Heart left ventricle (tissue), 13 donors: ENCODE measurements around the gene METTL21C.

Source experiments
- POLR2A ChIP-seq, 2 donors: fragments of 450-650 bp; IDR thresholded peaks; one replicate each; pipeline ENCODE4 v1.6.1; 2017; ENCODE audit warnings: antibody characterized with exemption in 2 of 2, mild to moderate bottlenecking in 2 of 2, moderate library complexity in 2 of 2
- TF ChIP-seq, protein P1 (sequence below), 12 donors: fragments of 200-600 bp; sonication (generic) in 4 of 12; IDR thresholded peaks; one replicate each; pipeline versions ENCODE4 v1.5.0 to v1.8.0; 2018 to 2022; ENCODE audit warnings: antibody characterized with exemption in 12 of 12, mild to moderate bottlenecking in 5 of 12
- donor health status: ischemic (EF 13 %, LVEDD 7.1; RV severe dilation, severe dysfunction).
- donor health status: DM: no; HTN: yes; CAD: no.
- donor health status: DM: no; HTN: no; CAD: no.
- donor health status: ischemic (EF 25% LVEDD 6.9; RV normal size, moderate dysfunction).
- donor health status: ischemic (EF 25% LVEDD 5.7; RV mildly dilated, moderate dysfunction).
- donor health status: ischemic (EF 35%, LVEDD 5.7; RV mildly dilated, moderate dysfunction).
- donor health status: nonischemic (EF 11% LVEDD 7.7; RV severe dilation, severe dysfunction).
- donor health status: DM: yes; HTN: yes; CAD: no.
- donor health status: PGD.
- donor health status: ischemic (EF 29% LVEDD 5.4; RV normal size, mild dysfunction).
- donor health status: nonischemic (EF 23%, LVEDD 6.1; RV moderate dilation, normal function).

DNA sequence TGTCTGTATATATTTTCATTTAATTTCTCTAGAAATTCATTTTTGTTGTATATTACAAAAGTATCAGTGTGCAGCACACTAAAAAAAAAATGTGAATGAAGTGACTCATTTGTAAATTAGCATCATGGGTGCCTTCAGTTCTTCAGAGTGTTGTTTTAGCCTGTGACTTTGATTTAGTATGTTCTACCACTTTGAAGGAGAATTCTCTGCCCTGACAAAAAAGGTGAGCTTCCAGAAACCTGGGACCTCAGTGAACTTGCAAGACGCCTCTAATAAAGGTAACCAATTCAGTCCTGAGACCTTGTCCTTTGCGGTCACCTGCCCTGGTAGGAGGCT, 2.4 kb downstream of the METTL21C start:
- TF ChIP-seq, protein P1, sequence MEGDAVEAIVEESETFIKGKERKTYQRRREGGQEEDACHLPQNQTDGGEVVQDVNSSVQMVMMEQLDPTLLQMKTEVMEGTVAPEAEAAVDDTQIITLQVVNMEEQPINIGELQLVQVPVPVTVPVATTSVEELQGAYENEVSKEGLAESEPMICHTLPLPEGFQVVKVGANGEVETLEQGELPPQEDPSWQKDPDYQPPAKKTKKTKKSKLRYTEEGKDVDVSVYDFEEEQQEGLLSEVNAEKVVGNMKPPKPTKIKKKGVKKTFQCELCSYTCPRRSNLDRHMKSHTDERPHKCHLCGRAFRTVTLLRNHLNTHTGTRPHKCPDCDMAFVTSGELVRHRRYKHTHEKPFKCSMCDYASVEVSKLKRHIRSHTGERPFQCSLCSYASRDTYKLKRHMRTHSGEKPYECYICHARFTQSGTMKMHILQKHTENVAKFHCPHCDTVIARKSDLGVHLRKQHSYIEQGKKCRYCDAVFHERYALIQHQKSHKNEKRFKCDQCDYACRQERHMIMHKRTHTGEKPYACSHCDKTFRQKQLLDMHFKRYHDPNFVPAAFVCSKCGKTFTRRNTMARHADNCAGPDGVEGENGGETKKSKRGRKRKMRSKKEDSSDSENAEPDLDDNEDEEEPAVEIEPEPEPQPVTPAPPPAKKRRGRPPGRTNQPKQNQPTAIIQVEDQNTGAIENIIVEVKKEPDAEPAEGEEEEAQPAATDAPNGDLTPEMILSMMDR (IDR thresholded peaks at IDR 0.05), result no peak
- TF ChIP-seq POLR2A (IDR thresholded peaks at IDR 0.05), result no peak
